ENCODE measurements around the gene LRRK1.

- TF ChIP-seq TAF1 (IDR thresholded peaks at IDR 0.05; ENCODE audit: low read depth) (no peak), ZBTB7A (IDR thresholded peaks at IDR 0.05; ENCODE audit: low read depth) (no peak), EP300 (IDR thresholded peaks at IDR 0.05; ENCODE audit: borderline replicate concordance) (no peak), MAX (IDR thresholded peaks at IDR 0.05) (no peak), EGR1 (IDR thresholded peaks at IDR 0.05) (no peak), REST (IDR thresholded peaks at IDR 0.05; ENCODE audit: low read depth) (no peak), YY1 (IDR thresholded peaks at IDR 0.05; ENCODE audit: low read depth) (no peak), NFIC (IDR thresholded peaks at IDR 0.05) (no peak), CREB1 (IDR thresholded peaks at IDR 0.05; ENCODE audit: low read depth) (no peak), USF1 (IDR thresholded peaks at IDR 0.05) (no peak)
These were observed 119.3 kb downstream of the LRRK1 start for GRCh38 chr15:101038327-101039003.
